Measurements from ENCODE around the gene MIOX.

Gene MIOX

GRCh38 chr22:50467773-50468440 lies 18.8 kb upstream of the MIOX start:
- H3K4me3 ChIP-seq (ENCODE audit: low read length), result no peak overlapping the region
- 89% methylated on average over 22 of the region's 22 CpGs for WGBS
- H3K9ac ChIP-seq (ENCODE audit: low read depth, low read length), result no peak overlapping the region
- no peaks in the 10 kb centered on the region for H3K27me3 ChIP-seq (ENCODE audit: insufficient read depth, low read length)
- H3K36me3 ChIP-seq (ENCODE audit: insufficient read depth, low read length), result peaks cover 48% of the 10 kb centered on the region
- no peaks in the 10 kb centered on the region for H3K9me3 ChIP-seq (ENCODE audit: insufficient read depth, low read depth, low read length)
- peaks cover 7% of the 10 kb centered on the region; the same call in 1 of the 2 replicates for H3K4me1 ChIP-seq (ENCODE audit: insufficient read depth, low read length)
- no peak overlapping the region for H3K27ac ChIP-seq (ENCODE audit: low read depth, low read length)

- no peak overlapping the region for H3K4me3 ChIP-seq (ENCODE audit: low read length)
- H3K27me3 ChIP-seq (ENCODE audit: insufficient read depth, low read length), result no peaks in the 10 kb centered on the region
- H3K27ac ChIP-seq (ENCODE audit: low read depth, low read length), result no peak overlapping the region
- 95% methylated on average over 6 of the region's 8 CpGs for WGBS
- no peak overlapping the region for H3K9ac ChIP-seq (ENCODE audit: low read depth, low read length)
- H3K9me3 ChIP-seq (ENCODE audit: insufficient read depth, low read depth, low read length), result no peaks in the 10 kb centered on the region
- H3K36me3 ChIP-seq (ENCODE audit: insufficient read depth, low read length), result peaks cover 41% of the 10 kb centered on the region
- peaks cover 7% of the 10 kb centered on the region; the same call in 1 of the 2 replicates for H3K4me1 ChIP-seq (ENCODE audit: insufficient read depth, low read length)
Observed at GRCh38 chr22:50468626-50469025, 18.0 kb upstream of the MIOX start.

GRCh38 chr22:50469377-50470305 lies 17.0 kb upstream of the MIOX start:
- Histone ChIP-seq H3K4me1 (ENCODE audit: insufficient read depth, low read length) (peaks cover 7% of the 10 kb centered on the region; the same call in 1 of the 2 replicates), H3K4me3 (ENCODE audit: low read length) (no peak overlapping the region), H3K27ac (ENCODE audit: low read depth, low read length) (no peak overlapping the region; the same call in 1 of the 2 replicates), H3K27me3 (ENCODE audit: insufficient read depth, low read length) (no peaks in the 10 kb centered on the region), H3K9me3 (ENCODE audit: insufficient read depth, low read depth, low read length) (no peaks in the 10 kb centered on the region), H3K9ac (ENCODE audit: low read depth, low read length) (no peak overlapping the region), H3K36me3 (ENCODE audit: insufficient read depth, low read length) (peaks cover 31% of the 10 kb centered on the region)
- WGBS, result 51% methylated on average over 23 of the region's 25 CpGs

- Histone ChIP-seq H3K4me3 (ENCODE audit: low read length) (no peak overlapping the region), H3K9ac (ENCODE audit: low read depth, low read length) (no peak overlapping the region), H3K27me3 (ENCODE audit: insufficient read depth, low read length) (no peaks in the 10 kb centered on the region), H3K27ac (ENCODE audit: low read depth, low read length) (0 out of 2 replicates have a peak overlapping the region, but pooled peaks have one; percentile 22), H3K9me3 (ENCODE audit: insufficient read depth, low read depth, low read length) (no peaks in the 10 kb centered on the region), H3K4me1 (ENCODE audit: insufficient read depth, low read length) (peaks cover 10% of the 10 kb centered on the region; the same call in 1 of the 2 replicates), H3K36me3 (ENCODE audit: insufficient read depth, low read length) (peaks cover 23% of the 10 kb centered on the region)
- WGBS, result 85% methylated on average over 6 of the region's 6 CpGs
Observed at GRCh38 chr22:50470491-50470890, 16.2 kb upstream of the MIOX start.

GRCh38 chr22:50471197-50471847 lies 15.3 kb upstream of the MIOX start:
- peaks cover 11% of the 10 kb centered on the region; the same call in 1 of the 2 replicates for H3K4me1 ChIP-seq (ENCODE audit: insufficient read depth, low read length)
- no peaks in the 10 kb centered on the region for H3K27me3 ChIP-seq (ENCODE audit: insufficient read depth, low read length)
- H3K9me3 ChIP-seq (ENCODE audit: insufficient read depth, low read depth, low read length), result no peaks in the 10 kb centered on the region
- peaks cover 14% of the 10 kb centered on the region for H3K36me3 ChIP-seq (ENCODE audit: insufficient read depth, low read length)
- no peak overlapping the region for H3K27ac ChIP-seq (ENCODE audit: low read depth, low read length)
- H3K9ac ChIP-seq (ENCODE audit: low read depth, low read length), result no peak overlapping the region
- no peak overlapping the region for H3K4me3 ChIP-seq (ENCODE audit: low read length)
- 88% methylated on average over 21 of the region's 21 CpGs for WGBS

GRCh38 chr22:50471962-50472361 lies 14.7 kb upstream of the MIOX start:
- Histone ChIP-seq H3K36me3 (ENCODE audit: insufficient read depth, low read length) (peaks cover 8% of the 10 kb centered on the region), H3K4me1 (ENCODE audit: insufficient read depth, low read length) (peaks cover 11% of the 10 kb centered on the region; the same call in 1 of the 2 replicates), H3K4me3 (ENCODE audit: low read length) (no peak overlapping the region), H3K27me3 (ENCODE audit: insufficient read depth, low read length) (no peaks in the 10 kb centered on the region), H3K27ac (ENCODE audit: low read depth, low read length) (no peak overlapping the region), H3K9me3 (ENCODE audit: insufficient read depth, low read depth, low read length) (no peaks in the 10 kb centered on the region), H3K9ac (ENCODE audit: low read depth, low read length) (no peak overlapping the region)
- 78% methylated on average over 5 of the region's 5 CpGs for WGBS

GRCh38 chr22:50473088-50473487 lies 13.6 kb upstream of the MIOX start:
- Histone ChIP-seq H3K27ac (ENCODE audit: low read depth, low read length) (no peak overlapping the region), H3K36me3 (ENCODE audit: insufficient read depth, low read length) (no peaks in the 10 kb centered on the region), H3K4me1 (ENCODE audit: insufficient read depth, low read length) (peaks cover 11% of the 10 kb centered on the region; the same call in 1 of the 2 replicates), H3K9ac (ENCODE audit: low read depth, low read length) (no peak overlapping the region), H3K9me3 (ENCODE audit: insufficient read depth, low read depth, low read length) (no peaks in the 10 kb centered on the region), H3K27me3 (ENCODE audit: insufficient read depth, low read length) (no peaks in the 10 kb centered on the region), H3K4me3 (ENCODE audit: low read length) (no peak overlapping the region)
- 84% methylated on average over 6 of the region's 6 CpGs for WGBS

GRCh38 chr22:50473855-50474671 lies 12.6 kb upstream of the MIOX start:
- H3K27me3 ChIP-seq (ENCODE audit: insufficient read depth, low read length), result peaks cover 5% of the 10 kb centered on the region
- peaks cover 11% of the 10 kb centered on the region; the same call in 1 of the 2 replicates for H3K4me1 ChIP-seq (ENCODE audit: insufficient read depth, low read length)
- peak overlapping the region; percentile 69 for H3K4me3 ChIP-seq (ENCODE audit: low read length)
- H3K27ac ChIP-seq (ENCODE audit: low read depth, low read length), result no peak overlapping the region
- H3K36me3 ChIP-seq (ENCODE audit: insufficient read depth, low read length), result no peaks in the 10 kb centered on the region
- peak overlapping the region; percentile 65 for H3K9ac ChIP-seq (ENCODE audit: low read depth, low read length)
- WGBS, result 14% methylated on average over 60 of the region's 62 CpGs
- no peaks in the 10 kb centered on the region for H3K9me3 ChIP-seq (ENCODE audit: insufficient read depth, low read depth, low read length)

GRCh38 chr22:50474710-50475651 lies 11.7 kb upstream of the MIOX start, which contains the start of gene SBF1:
TSS of gene SBF1 (minus strand) at chr22:50475035. CDS start at chr22:50474840, 195 bp downstream.
- no peaks in the 10 kb centered on the region for H3K36me3 ChIP-seq (ENCODE audit: insufficient read depth, low read length)
- H3K4me3 ChIP-seq (ENCODE audit: low read length), result peak within 1 kb of the TSS; percentile 69
- WGBS, result 4% methylated on average over 97 of the region's 97 CpGs
- peaks cover 13% of the 10 kb centered on the region for H3K27me3 ChIP-seq (ENCODE audit: insufficient read depth, low read length)
- peak within 1 kb of the TSS; percentile 65 for H3K9ac ChIP-seq (ENCODE audit: low read depth, low read length)
- peaks cover 11% of the 10 kb centered on the region; the same call in 1 of the 2 replicates for H3K4me1 ChIP-seq (ENCODE audit: insufficient read depth, low read length)
- no peaks in the 10 kb centered on the region for H3K9me3 ChIP-seq (ENCODE audit: insufficient read depth, low read depth, low read length)
- H3K27ac ChIP-seq (ENCODE audit: low read depth, low read length), result peak within 1 kb of the TSS; percentile 46; the same call in 1 of the 2 replicates

Data from HUES64 (cell line).